ENCODE results near the gene NPAS3.

The NPAS3 gene

GRCh38 chr14:33191855-33192254, 253.2 kb downstream of the NPAS3 start:
- DNase-seq = no peak

GRCh38 chr14:33194551-33194950, 255.9 kb downstream of the NPAS3 start:
- DNase-seq = no peak

- DNase-seq = no peak
Measured at GRCh38 chr14:33198684-33199083, 260.0 kb downstream of the NPAS3 start.

GRCh38 chr14:33201116-33201515, 262.4 kb downstream of the NPAS3 start:
- DNase-seq = no peak

GRCh38 chr14:33206981-33207380, 268.3 kb downstream of the NPAS3 start:
- DNase-seq = no peak

GRCh38 chr14:33207467-33208017, 268.9 kb downstream of the NPAS3 start:
- no peak for DNase-seq

- DNase-seq = no peak
Measured at GRCh38 chr14:33210311-33210710, 271.6 kb downstream of the NPAS3 start.

GRCh38 chr14:33218026-33218425, 279.3 kb downstream of the NPAS3 start:
- no peak for DNase-seq

- DNase-seq = no peak
Measured at GRCh38 chr14:33219957-33220356, 281.3 kb downstream of the NPAS3 start.

- DNase-seq = no peak
Measured at GRCh38 chr14:33229269-33229929, 290.7 kb downstream of the NPAS3 start.

- no peak for DNase-seq
Measured at GRCh38 chr14:33230021-33230420, 291.3 kb downstream of the NPAS3 start.

GRCh38 chr14:33232031-33232430, 293.4 kb downstream of the NPAS3 start:
- no peak for DNase-seq

- DNase-seq = no peak
Measured at GRCh38 chr14:33237115-33237740, 298.5 kb downstream of the NPAS3 start.

- no peak for DNase-seq
Measured at GRCh38 chr14:33239465-33239864, 300.8 kb downstream of the NPAS3 start.

GRCh38 chr14:33240466-33240865, 301.8 kb downstream of the NPAS3 start:
- no peak for DNase-seq

- no peak for DNase-seq
Measured at GRCh38 chr14:33241331-33241730, 302.7 kb downstream of the NPAS3 start.

- no peak for DNase-seq
Measured at GRCh38 chr14:33249233-33249820, 310.6 kb downstream of the NPAS3 start.

- DNase-seq = no peak
Measured at GRCh38 chr14:33250963-33251362, 312.3 kb downstream of the NPAS3 start.

- DNase-seq = no peak
Measured at GRCh38 chr14:33254342-33254741, 315.7 kb downstream of the NPAS3 start.

GRCh38 chr14:33254861-33255395, 316.2 kb downstream of the NPAS3 start:
- no peak for DNase-seq

GRCh38 chr14:33257796-33258195, 319.1 kb downstream of the NPAS3 start:
- DNase-seq = no peak

GRCh38 chr14:33259764-33260163, 321.1 kb downstream of the NPAS3 start:
- no peak for DNase-seq

- DNase-seq = no peak
Measured at GRCh38 chr14:33271216-33271615, 332.5 kb downstream of the NPAS3 start.

GRCh38 chr14:33271891-33272290, 333.2 kb downstream of the NPAS3 start:
- no peak for DNase-seq

All from suppressor macrophage treated with lipopolysaccharide for 4 hours (primary cell).